Stimulated activated memory B cell treated with anti-CD40 and anti-IgM and Interleukin-4, amounts not matched to agents 10 μg/mL and 1 μg/mL and 100 μg/mL, for 72 hours (primary cell): Measurements from ENCODE around the gene CNN3.

Experiments
- ATAC-seq: fragments of 150-1000 bp; cut with Tn5 transposase; 2 replicates; pipeline ENCODE4 v1.10.0; 2021
- H3K27ac Mint-ChIP-seq: one replicate; pipeline ENCODE4 v1.8.0; 2022; ENCODE audit warnings: mild to moderate bottlenecking, mixed read lengths
- H3K27me3 Mint-ChIP-seq: one replicate; pipeline ENCODE4 v1.8.0; 2022; ENCODE audit warnings: mixed read lengths
- H3K36me3 Mint-ChIP-seq: one replicate; pipeline ENCODE4 v1.8.0; 2022; ENCODE audit warnings: mixed read lengths
- H3K4me1 Mint-ChIP-seq: one replicate; pipeline ENCODE4 v1.8.0; 2022; ENCODE audit warnings: mixed read lengths
- H3K4me3 Mint-ChIP-seq: one replicate; pipeline ENCODE4 v1.8.0; 2022; ENCODE audit warnings: mild to moderate bottlenecking, moderate library complexity, mixed read lengths
- H3K9me3 Mint-ChIP-seq: one replicate; pipeline ENCODE4 v1.8.0; 2022; ENCODE audit warnings: mixed read lengths

The CNN3 gene

DNA sequence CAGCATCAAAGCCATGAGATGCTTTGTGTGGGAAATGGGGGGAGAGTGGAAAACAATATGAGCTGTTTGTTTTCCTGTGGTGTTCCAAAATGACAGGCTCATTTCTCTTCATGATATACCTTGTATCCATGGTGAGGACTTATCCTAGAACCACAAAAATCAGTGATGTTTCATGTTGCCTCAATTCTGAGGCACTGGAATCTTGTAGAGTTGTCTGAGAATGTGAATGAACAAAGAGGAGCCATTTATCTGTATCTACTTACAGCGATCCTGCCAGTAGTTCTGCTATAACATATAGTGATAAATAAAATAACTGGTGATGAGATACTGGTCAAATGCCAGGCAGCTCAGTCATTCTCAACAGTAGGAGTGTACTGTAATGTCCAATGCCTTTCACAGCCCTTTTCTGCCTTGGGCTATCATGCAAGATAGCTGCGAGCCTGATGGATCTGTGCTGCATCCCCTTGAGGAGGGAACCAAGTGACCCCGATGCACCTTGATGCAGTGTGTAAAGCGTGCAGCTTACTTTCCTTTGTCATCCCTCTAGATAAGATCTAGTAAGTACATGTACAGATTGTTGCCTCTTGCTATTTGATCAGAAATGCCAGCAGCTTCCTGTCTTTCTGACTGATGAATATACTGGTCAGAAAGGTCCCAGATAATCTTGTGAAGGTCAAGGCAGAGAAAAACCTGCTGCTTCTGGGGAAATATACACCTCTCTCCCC lies 54.0 kb downstream of the CNN3 start:
- Mint-ChIP-seq H3K9me3 (no peaks in the 10 kb centered on the region), H3K27ac (no peak overlapping the region), H3K4me3 (no peak overlapping the region), H3K36me3 (no peaks in the 10 kb centered on the region), H3K27me3 (peaks cover 33% of the 10 kb centered on the region), H3K4me1 (no peaks in the 10 kb centered on the region)
- no peak for ATAC-seq

GRCh38 chr1:94871031-94871430 lies 55.9 kb downstream of the CNN3 start:
- H3K4me3 Mint-ChIP-seq, result no peak overlapping the region
- H3K27ac Mint-ChIP-seq, result no peak overlapping the region
- ATAC-seq, result no peak
- no peaks in the 10 kb centered on the region for H3K36me3 Mint-ChIP-seq
- H3K27me3 Mint-ChIP-seq, result peaks cover 20% of the 10 kb centered on the region
- no peaks in the 10 kb centered on the region for H3K4me1 Mint-ChIP-seq
- H3K9me3 Mint-ChIP-seq, result no peaks in the 10 kb centered on the region

DNA sequence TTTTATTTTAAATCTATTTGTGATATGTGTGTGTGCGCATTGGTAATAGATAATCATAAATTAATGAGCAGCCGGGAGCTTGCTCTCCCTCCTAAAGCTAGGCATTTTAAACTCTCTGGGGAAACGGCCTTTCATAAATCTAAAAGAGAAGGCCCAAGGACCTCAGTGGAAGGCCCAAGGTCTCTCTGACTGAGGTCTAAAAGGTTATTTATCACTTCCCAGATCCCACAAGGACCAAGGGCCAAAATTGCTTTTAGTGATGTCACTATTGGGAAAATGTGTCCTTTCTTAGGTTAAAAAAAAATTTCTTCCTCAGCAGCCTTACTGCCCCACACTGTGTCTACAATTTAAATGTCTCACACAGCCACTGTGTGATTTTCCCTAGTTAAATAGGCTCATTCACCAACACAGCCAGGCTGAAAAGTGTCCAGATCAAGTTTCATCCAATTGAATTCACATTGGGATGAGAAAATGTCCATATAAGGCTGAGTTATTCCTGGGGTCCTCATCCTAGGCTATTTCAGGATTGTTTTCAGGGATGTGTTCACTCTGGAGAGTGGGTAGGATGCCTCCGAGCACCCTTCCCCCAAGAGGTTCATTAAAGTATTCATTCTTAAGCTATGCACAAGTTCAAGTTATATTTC lies 60.6 kb downstream of the CNN3 start:
- no peaks in the 10 kb centered on the region for H3K36me3 Mint-ChIP-seq
- ATAC-seq, result no peak
- H3K4me3 Mint-ChIP-seq, result no peak overlapping the region
- no peak overlapping the region for H3K27ac Mint-ChIP-seq
- H3K4me1 Mint-ChIP-seq, result no peaks in the 10 kb centered on the region
- no peaks in the 10 kb centered on the region for H3K27me3 Mint-ChIP-seq
- H3K9me3 Mint-ChIP-seq, result no peaks in the 10 kb centered on the region

GRCh38 chr1:94865360-94865759 lies 61.5 kb downstream of the CNN3 start:
- no peak for ATAC-seq
- Mint-ChIP-seq H3K4me3 (no peak overlapping the region), H3K27me3 (no peaks in the 10 kb centered on the region), H3K27ac (no peak overlapping the region), H3K36me3 (no peaks in the 10 kb centered on the region), H3K4me1 (no peaks in the 10 kb centered on the region), H3K9me3 (no peaks in the 10 kb centered on the region)

GRCh38 chr1:94864821-94865220 lies 62.1 kb downstream of the CNN3 start:
- H3K27ac Mint-ChIP-seq, result no peak overlapping the region
- H3K4me1 Mint-ChIP-seq, result no peaks in the 10 kb centered on the region
- ATAC-seq, result no peak
- H3K4me3 Mint-ChIP-seq, result no peak overlapping the region
- H3K36me3 Mint-ChIP-seq, result no peaks in the 10 kb centered on the region
- H3K27me3 Mint-ChIP-seq, result no peaks in the 10 kb centered on the region
- no peaks in the 10 kb centered on the region for H3K9me3 Mint-ChIP-seq

GRCh38 chr1:94863919-94864318 lies 63.0 kb downstream of the CNN3 start:
- H3K27ac Mint-ChIP-seq, result no peak overlapping the region
- H3K27me3 Mint-ChIP-seq, result peaks cover 6% of the 10 kb centered on the region
- no peak overlapping the region for H3K4me3 Mint-ChIP-seq
- no peak for ATAC-seq
- H3K36me3 Mint-ChIP-seq, result no peaks in the 10 kb centered on the region
- H3K9me3 Mint-ChIP-seq, result no peaks in the 10 kb centered on the region
- H3K4me1 Mint-ChIP-seq, result no peaks in the 10 kb centered on the region

DNA sequence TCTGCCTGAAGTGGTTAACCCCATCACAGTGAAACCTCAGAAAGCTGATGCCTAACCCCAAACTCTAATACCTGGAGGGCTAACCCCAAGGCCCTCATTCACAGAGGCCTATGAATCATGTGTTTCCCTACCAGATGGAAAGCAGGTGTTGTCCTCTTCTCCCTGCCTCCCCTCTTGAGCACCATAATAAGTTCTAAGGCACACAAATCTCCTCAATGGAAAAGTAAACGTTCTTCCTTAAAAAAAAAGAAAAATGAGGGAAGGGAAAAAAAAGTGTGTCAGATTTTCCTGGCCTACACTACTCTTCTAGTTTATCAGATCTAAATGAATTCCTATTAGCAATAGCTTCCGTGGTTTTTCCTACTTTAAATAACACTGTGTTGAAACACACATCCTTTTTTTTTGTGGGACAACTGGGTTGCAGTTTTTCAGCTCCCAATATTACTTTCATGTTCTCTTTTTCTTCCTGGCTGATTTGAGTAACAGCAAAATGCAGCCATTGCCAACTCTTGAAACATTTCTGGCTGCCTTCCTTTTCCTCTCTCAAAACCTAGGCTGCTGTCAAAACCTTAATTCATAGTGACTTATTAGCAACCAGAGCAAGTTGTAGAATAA lies 63.5 kb downstream of the CNN3 start:
- Mint-ChIP-seq H3K36me3 (no peaks in the 10 kb centered on the region), H3K27me3 (peaks cover 11% of the 10 kb centered on the region), H3K27ac (no peak overlapping the region), H3K4me1 (no peaks in the 10 kb centered on the region), H3K9me3 (no peaks in the 10 kb centered on the region), H3K4me3 (no peak overlapping the region)
- ATAC-seq, result no peak

DNA sequence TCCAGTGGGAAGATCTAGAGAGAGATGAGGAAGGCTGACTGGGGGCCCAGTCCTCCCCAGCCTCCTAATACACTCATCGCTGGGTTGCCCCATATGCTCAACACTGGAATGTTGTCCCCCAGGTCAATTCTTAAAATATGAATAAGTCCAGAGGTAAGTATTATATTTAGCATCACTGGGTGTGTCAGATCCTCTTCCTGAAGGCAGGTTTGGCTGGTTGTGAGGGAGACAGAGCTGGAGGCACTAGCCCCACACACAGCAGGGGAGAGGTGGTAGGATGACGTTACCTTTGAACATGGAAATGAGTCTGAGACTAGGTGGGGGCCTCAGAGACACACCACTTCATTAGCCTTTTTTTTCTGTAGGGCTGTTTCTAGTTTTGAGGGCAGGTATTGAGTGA lies 64.2 kb downstream of the CNN3 start:
- Mint-ChIP-seq H3K4me3 (no peak overlapping the region), H3K9me3 (no peaks in the 10 kb centered on the region), H3K4me1 (no peaks in the 10 kb centered on the region), H3K27me3 (peaks cover 16% of the 10 kb centered on the region), H3K36me3 (no peaks in the 10 kb centered on the region), H3K27ac (no peak overlapping the region)
- peak; percentile 37 for ATAC-seq

- no peak for ATAC-seq
- no peak overlapping the region for H3K27ac Mint-ChIP-seq
- H3K9me3 Mint-ChIP-seq, result no peaks in the 10 kb centered on the region
- no peaks in the 10 kb centered on the region for H3K4me1 Mint-ChIP-seq
- no peak overlapping the region for H3K4me3 Mint-ChIP-seq
- H3K36me3 Mint-ChIP-seq, result no peaks in the 10 kb centered on the region
- H3K27me3 Mint-ChIP-seq, result peaks cover 16% of the 10 kb centered on the region
Measured at GRCh38 chr1:94859174-94859573, 67.7 kb downstream of the CNN3 start.

DNA sequence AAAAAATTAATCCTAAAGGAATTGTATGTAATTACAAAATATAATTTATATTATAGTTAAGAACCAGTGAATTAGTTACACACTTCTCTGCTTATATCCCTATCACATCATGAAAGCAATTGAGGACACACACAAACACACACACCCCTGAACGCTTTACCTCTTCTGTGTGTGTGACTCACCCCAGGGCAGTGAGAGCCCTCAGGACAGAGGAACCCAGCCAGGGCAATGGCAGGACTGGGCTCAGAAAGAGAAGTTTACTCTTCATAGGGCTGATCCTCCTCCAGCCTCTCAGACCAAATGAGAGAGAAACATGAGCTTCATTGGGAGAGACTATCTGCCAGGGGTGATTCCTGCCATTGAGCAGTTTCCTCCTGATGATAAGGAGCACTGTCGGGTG lies 68.6 kb downstream of the CNN3 start:
- H3K4me1 Mint-ChIP-seq, result no peaks in the 10 kb centered on the region
- no peak for ATAC-seq
- H3K4me3 Mint-ChIP-seq, result no peak overlapping the region
- no peaks in the 10 kb centered on the region for H3K9me3 Mint-ChIP-seq
- H3K36me3 Mint-ChIP-seq, result no peaks in the 10 kb centered on the region
- peaks cover 16% of the 10 kb centered on the region for H3K27me3 Mint-ChIP-seq
- no peak overlapping the region for H3K27ac Mint-ChIP-seq

DNA sequence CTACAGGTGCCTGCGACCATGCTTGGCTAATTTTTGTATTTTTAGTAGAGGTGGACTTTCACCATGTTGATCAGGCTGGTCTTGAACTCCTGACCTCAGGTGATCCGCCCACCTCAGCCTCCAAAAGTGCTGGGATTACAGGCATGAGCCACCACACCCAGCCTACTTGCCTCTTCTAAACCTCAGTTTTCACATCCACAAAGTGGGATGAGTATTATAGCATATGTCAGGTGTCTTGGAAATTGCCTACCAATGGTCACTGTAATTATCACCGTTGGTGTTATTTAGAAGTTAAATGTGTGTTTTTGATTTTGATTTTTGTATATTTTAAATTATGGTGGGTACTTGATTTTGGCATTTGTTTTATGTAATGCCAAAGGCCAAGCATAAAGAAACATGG lies 70.0 kb downstream of the CNN3 start:
- no peak overlapping the region for H3K27ac Mint-ChIP-seq
- no peaks in the 10 kb centered on the region for H3K4me1 Mint-ChIP-seq
- no peaks in the 10 kb centered on the region for H3K36me3 Mint-ChIP-seq
- no peak overlapping the region for H3K4me3 Mint-ChIP-seq
- H3K27me3 Mint-ChIP-seq, result peaks cover 16% of the 10 kb centered on the region
- H3K9me3 Mint-ChIP-seq, result no peaks in the 10 kb centered on the region
- ATAC-seq, result no peak

DNA sequence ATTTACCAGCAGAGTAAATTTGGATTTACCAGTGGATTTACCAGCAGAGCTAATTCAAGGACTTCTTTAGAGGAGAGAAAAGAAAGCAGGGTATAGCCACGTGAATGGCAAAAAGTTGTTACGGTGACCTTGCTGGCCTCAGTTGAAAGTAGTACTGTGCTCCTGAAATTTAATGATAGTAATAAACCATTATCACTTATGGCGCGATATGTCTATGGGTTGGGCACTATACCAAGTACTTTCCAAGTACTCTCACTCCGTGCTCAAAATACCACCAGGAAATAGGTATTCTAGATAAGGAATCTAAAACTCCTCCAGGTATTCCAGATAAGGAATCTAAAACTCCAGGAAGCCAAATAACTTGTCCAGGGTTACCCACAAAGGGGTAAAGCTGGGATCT lies 70.9 kb downstream of the CNN3 start:
- Mint-ChIP-seq H3K36me3 (no peaks in the 10 kb centered on the region), H3K4me1 (no peaks in the 10 kb centered on the region), H3K9me3 (no peaks in the 10 kb centered on the region), H3K27me3 (peaks cover 16% of the 10 kb centered on the region), H3K27ac (no peak overlapping the region), H3K4me3 (no peak overlapping the region)
- ATAC-seq, result no peak

- Mint-ChIP-seq H3K27me3 (peaks cover 16% of the 10 kb centered on the region), H3K9me3 (no peaks in the 10 kb centered on the region), H3K4me3 (no peak overlapping the region), H3K36me3 (no peaks in the 10 kb centered on the region), H3K4me1 (no peaks in the 10 kb centered on the region), H3K27ac (no peak overlapping the region)
- ATAC-seq, result no peak
Measured at GRCh38 chr1:94855307-94855700, 71.6 kb downstream of the CNN3 start.

DNA sequence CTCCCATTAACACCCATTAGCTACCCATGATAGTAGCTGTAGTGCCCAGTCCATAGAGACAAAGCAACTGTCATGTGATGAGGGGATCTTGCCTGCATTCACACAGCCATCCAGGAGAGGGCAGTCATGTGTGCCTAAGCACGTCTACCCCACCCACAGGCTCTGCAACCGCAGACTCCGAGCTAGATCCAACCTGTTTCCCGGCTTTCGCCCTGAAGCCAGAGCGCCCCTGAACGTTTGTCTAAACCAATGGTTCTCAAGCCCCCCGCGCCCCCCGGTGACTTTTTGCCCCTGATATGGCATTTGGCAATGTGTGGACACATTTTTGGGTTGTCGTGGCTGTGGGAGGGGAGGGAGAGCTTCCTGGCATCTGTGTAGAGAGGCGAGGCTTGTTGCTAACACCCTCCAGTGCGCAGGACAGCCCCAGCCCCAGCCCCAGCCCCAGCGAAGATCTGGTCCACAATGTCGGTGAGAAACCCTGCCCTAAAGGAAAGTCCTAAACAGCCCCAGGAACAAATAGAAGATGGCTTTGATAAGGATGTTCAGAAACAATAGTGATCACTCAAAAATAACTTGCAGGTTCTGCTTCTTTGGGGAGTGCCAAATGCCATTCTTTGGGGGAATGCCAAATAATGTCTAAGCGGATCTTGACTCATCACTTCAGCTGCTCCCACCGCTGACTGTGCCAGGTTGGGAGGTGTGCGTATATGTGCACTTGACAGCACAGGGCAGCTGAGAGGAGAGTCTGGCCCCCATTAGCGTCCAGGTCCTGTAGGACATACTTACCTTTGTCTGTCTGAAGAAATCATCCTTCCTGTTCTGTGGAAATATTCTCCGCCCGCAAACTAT lies 72.2 kb downstream of the CNN3 start:
- no peak overlapping the region for H3K4me3 Mint-ChIP-seq
- H3K9me3 Mint-ChIP-seq, result no peaks in the 10 kb centered on the region
- no peaks in the 10 kb centered on the region for H3K36me3 Mint-ChIP-seq
- peaks cover 16% of the 10 kb centered on the region for H3K27me3 Mint-ChIP-seq
- H3K27ac Mint-ChIP-seq, result no peak overlapping the region
- H3K4me1 Mint-ChIP-seq, result no peaks in the 10 kb centered on the region
- ATAC-seq, result peak; percentile 94

GRCh38 chr1:94852788-94853187 lies 74.1 kb downstream of the CNN3 start:
- no peaks in the 10 kb centered on the region for H3K4me1 Mint-ChIP-seq
- no peak for ATAC-seq
- H3K9me3 Mint-ChIP-seq, result no peaks in the 10 kb centered on the region
- no peak overlapping the region for H3K27ac Mint-ChIP-seq
- H3K27me3 Mint-ChIP-seq, result peaks cover 8% of the 10 kb centered on the region
- H3K36me3 Mint-ChIP-seq, result no peaks in the 10 kb centered on the region
- no peak overlapping the region for H3K4me3 Mint-ChIP-seq
